Measurements from ENCODE around the gene ACOX3.
"Not testable (repeated sequence)": the region's sequence is repeated elsewhere in the genome, so short reads cannot be mapped to it uniquely, and the experiment has no call there.

The ACOX3 gene

GRCh38 chr4:8431553-8431952, 9.0 kb downstream of the ACOX3 start:
- no peak for DNase-seq

- DNase-seq, result peak; percentile 99
Measured at GRCh38 chr4:8428288-8429097, 12.0 kb downstream of the ACOX3 start.

GRCh38 chr4:8427761-8428287, 12.7 kb downstream of the ACOX3 start:
- DNase-seq, result no peak

- no peak for DNase-seq
Measured at GRCh38 chr4:8427262-8427661, 13.3 kb downstream of the ACOX3 start.

- no peak for DNase-seq
Measured at GRCh38 chr4:8422786-8423185, 17.7 kb downstream of the ACOX3 start.

- DNase-seq, result no peak
Measured at GRCh38 chr4:8422327-8422726, 18.2 kb downstream of the ACOX3 start.

- DNase-seq, result not testable (repeated sequence)
Measured at GRCh38 chr4:8420151-8420550, 20.4 kb downstream of the ACOX3 start.

- no peak for DNase-seq
Measured at GRCh38 chr4:8419222-8420041, 21.1 kb downstream of the ACOX3 start.

- no peak for DNase-seq
Measured at GRCh38 chr4:8417071-8417614, 23.4 kb downstream of the ACOX3 start.

- DNase-seq, result peak; percentile 48
Measured at GRCh38 chr4:8414377-8414776, 26.1 kb downstream of the ACOX3 start.

GRCh38 chr4:8412288-8412687, 28.2 kb downstream of the ACOX3 start:
- no peak for DNase-seq

- no peak for DNase-seq
Measured at GRCh38 chr4:8411351-8412180, 29.0 kb downstream of the ACOX3 start.

- DNase-seq, result no peak
Measured at GRCh38 chr4:8410641-8411271, 29.8 kb downstream of the ACOX3 start.

- DNase-seq, result no peak
Measured at GRCh38 chr4:8410066-8410625, 30.4 kb downstream of the ACOX3 start.

- peak; percentile 59 for DNase-seq
Measured at GRCh38 chr4:8409264-8410065, 31.1 kb downstream of the ACOX3 start.

- no peak for DNase-seq
Measured at GRCh38 chr4:8407756-8408155, 32.8 kb downstream of the ACOX3 start.

- no peak for DNase-seq
Measured at GRCh38 chr4:8407316-8407715, 33.2 kb downstream of the ACOX3 start.

GRCh38 chr4:8406887-8407286, 33.6 kb downstream of the ACOX3 start:
- not testable (repeated sequence) for DNase-seq

GRCh38 chr4:8405516-8405875, 35.0 kb downstream of the ACOX3 start:
- DNase-seq, result no peak

GRCh38 chr4:8404791-8405515, 35.6 kb downstream of the ACOX3 start:
- no peak for DNase-seq
